GM19023 (cell line): ENCODE results near the gene DMAC2.
A peak's percentile ranks its signal among the peaks of the same experiment; 100 is the strongest.
"Not testable (repeated sequence)": the region's sequence is repeated elsewhere in the genome, so short reads cannot be mapped to it uniquely, and the experiment has no call there.

Source experiments
- ATAC-seq: cut with Tn5 transposase; IDR thresholded peaks from one replicate; pipeline ENCODE4 v1.9.1; 2021; ENCODE audit warnings: mild to moderate bottlenecking, moderate library complexity; ENCODE audit not compliant: unreplicated experiment

The DMAC2 gene

GRCh38 chr19:41402010-41402409 lies 37.7 kb downstream of the DMAC2 start:
- ATAC-seq, result no peak

- no peak for ATAC-seq
Measured at GRCh38 chr19:41401483-41401882, 38.2 kb downstream of the DMAC2 start.

GRCh38 chr19:41399525-41399924 lies 40.2 kb downstream of the DMAC2 start:
- no peak for ATAC-seq

- ATAC-seq, result no peak
Measured at GRCh38 chr19:41399091-41399490, 40.6 kb downstream of the DMAC2 start.

- no peak for ATAC-seq
Measured at GRCh38 chr19:41398598-41398997, 41.1 kb downstream of the DMAC2 start.

GRCh38 chr19:41398050-41398418 lies 41.7 kb downstream of the DMAC2 start:
- ATAC-seq, result no peak

- peak; percentile 88 for ATAC-seq
Measured at GRCh38 chr19:41397086-41398049, 42.3 kb downstream of the DMAC2 start, which contains the start of the genes BCKDHA and EXOSC5. BCKDHA (plus strand) TSS chr19:41397818; CDS start chr19:41397828, 10 bp downstream. EXOSC5 (minus strand) TSS chr19:41397359; CDS start chr19:41397328, 31 bp downstream.

- ATAC-seq, result no peak
Measured at GRCh38 chr19:41395355-41395754, 44.4 kb downstream of the DMAC2 start.

- ATAC-seq, result no peak
Measured at GRCh38 chr19:41392775-41393174, 46.9 kb downstream of the DMAC2 start.

GRCh38 chr19:41391618-41392017 lies 48.1 kb downstream of the DMAC2 start:
- ATAC-seq, result no peak

GRCh38 chr19:41386442-41386841 lies 53.3 kb downstream of the DMAC2 start:
- ATAC-seq, result no peak

GRCh38 chr19:41384351-41384750 lies 55.4 kb downstream of the DMAC2 start:
- ATAC-seq, result no peak

- not testable (repeated sequence) for ATAC-seq
Measured at GRCh38 chr19:41381536-41381935, 58.2 kb downstream of the DMAC2 start.
